Smooth muscle cell (in vitro differentiated cells): ENCODE measurements around the gene MITD1. TPM values are rescaled to one million over a fixed set of nuclear protein-coding genes. Genes with fewer than 3 reads are reported as not detected.

Experiments used
- DNase-seq: peaks from one replicate; lab custom pipeline; 2025; ENCODE audit not compliant: unreplicated experiment; lab: John Stamatoyannopoulos, UW
- H2AFZ ChIP-seq: fragments of 200-600 bp; sonication (generic); 2 replicates; pipeline ENCODE4 v1.6.0; 2016; ENCODE audit warnings: antibody characterized with exemption, low read depth, mild to moderate bottlenecking
- H3F3A ChIP-seq: fragments of 200-600 bp; sonication (generic); 2 replicates; pipeline ENCODE4 v1.6.0; 2017; ENCODE audit warnings: antibody characterized with exemption, low read depth
- H3K27ac ChIP-seq: fragments of 200-600 bp; sonication (generic); 2 replicates; pipeline ENCODE4 v1.5.1; 2016; ENCODE audit warnings: low read depth, mild to moderate bottlenecking
- H3K27me3 ChIP-seq: fragments of 200-600 bp; sonication (generic); 2 replicates; pipeline ENCODE4 v1.6.1; 2016; ENCODE audit warnings: low read depth, mild to moderate bottlenecking
- H3K36me3 ChIP-seq: fragments of 200-600 bp; sonication (generic); 2 replicates; pipeline ENCODE4 v1.5.1; 2016; ENCODE audit warnings: low read depth
- H3K4me1 ChIP-seq: fragments of 200-600 bp; sonication (generic); 2 replicates; pipeline ENCODE4 v1.5.1; 2016; ENCODE audit warnings: low read depth
- H3K4me2 ChIP-seq: fragments of 200-600 bp; sonication (generic); 2 replicates; pipeline ENCODE4 v1.6.0; 2016; ENCODE audit warnings: mild to moderate bottlenecking
- H3K4me3 ChIP-seq: fragments of 200-600 bp; sonication (generic); 2 replicates; pipeline ENCODE4 v1.5.1; 2016; ENCODE audit warnings: mild to moderate bottlenecking
- H3K79me2 ChIP-seq: fragments of 200-600 bp; sonication (generic); 2 replicates; pipeline ENCODE4 v1.6.0; 2016; ENCODE audit warnings: low read depth, mild to moderate bottlenecking
- H3K9ac ChIP-seq: fragments of 200-600 bp; sonication (generic); 2 replicates; pipeline ENCODE4 v1.6.0; 2016; ENCODE audit warnings: low read depth
- H3K9me3 ChIP-seq: fragments of 200-600 bp; sonication (generic); replicated peaks from 2 replicates; pipeline ENCODE4 v1.5.1; 2016; ENCODE audit warnings: low read depth
- H4K20me1 ChIP-seq: fragments of 200-600 bp; sonication (generic); 2 replicates; pipeline ENCODE4 v1.6.0; 2016; ENCODE audit warnings: low read depth
- WGBS: methylation state at CpG from one replicate; pipeline ENCODE4 v1.1.7; 2016; ENCODE audit warnings: low lambda C conversion rate; 5-methylcytosine and 5-hydroxymethylcytosine counted together
- polyA plus RNA-seq: library from polyadenylated mRNA; unstranded; fragments of >200 nt; fragmentation: Nextera tagmentation; extraction: Ambion mirVana; gene quantifications from 2 replicates; pipeline ENCODE4 v1.2.1, GENCODE V29; 2016
- total RNA-seq: library from RNA; depleted of rRNA; stranded (reverse); fragments of >200 nt; gene quantifications from 2 replicates; pipeline ENCODE4 v1.2.3, GENCODE V29; 2014
- TF ChIP-seq, protein P1 (sequence below): fragments of 200-600 bp; sonication (generic); IDR thresholded peaks from 2 replicates; pipeline ENCODE4 v1.5.1; 2017; ENCODE audit warnings: borderline replicate concordance, mild to moderate bottlenecking, antibody characterized with exemption; ENCODE audit not compliant: insufficient read depth, poor library complexity, severe bottlenecking

Gene MITD1
- total and polyA plus RNA-seq, 2 experiments from 2014 or later: 31.5 to 60.2 TPM

DNA sequence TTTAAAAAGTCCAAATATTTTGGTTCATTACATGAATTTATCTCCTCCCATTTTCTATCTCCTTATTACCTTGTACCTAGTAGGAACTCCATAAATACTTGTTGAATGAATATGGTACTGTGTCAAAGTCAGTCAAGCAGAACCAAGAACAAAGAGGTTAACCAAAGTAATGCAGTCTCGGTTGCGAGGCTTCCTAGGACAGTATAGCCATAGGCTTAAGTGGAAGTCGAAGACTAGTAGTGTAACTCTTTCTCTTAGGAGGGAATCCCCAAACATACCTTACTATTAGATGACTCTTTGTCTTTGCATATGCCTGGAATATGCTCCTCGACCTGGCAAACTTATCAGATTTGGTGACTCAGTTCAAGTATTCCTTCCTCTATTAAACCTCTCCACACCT lies 21.3 kb downstream of the MITD1 start:
- Histone ChIP-seq H3K4me1 (peaks cover 5% of the 10 kb centered on the region), H3F3A (no peaks in the 10 kb centered on the region), H3K79me2 (no peaks in the 10 kb centered on the region), H3K9me3 (no peaks in the 10 kb centered on the region), H3K27ac (no peak overlapping the region), H3K4me3 (no peak overlapping the region), H3K4me2 (no peak overlapping the region), H2AFZ (no peak overlapping the region), H3K9ac (no peak overlapping the region), H3K36me3 (no peaks in the 10 kb centered on the region), H4K20me1 (no peaks in the 10 kb centered on the region), H3K27me3 (no peaks in the 10 kb centered on the region)
- TF ChIP-seq, protein P1, sequence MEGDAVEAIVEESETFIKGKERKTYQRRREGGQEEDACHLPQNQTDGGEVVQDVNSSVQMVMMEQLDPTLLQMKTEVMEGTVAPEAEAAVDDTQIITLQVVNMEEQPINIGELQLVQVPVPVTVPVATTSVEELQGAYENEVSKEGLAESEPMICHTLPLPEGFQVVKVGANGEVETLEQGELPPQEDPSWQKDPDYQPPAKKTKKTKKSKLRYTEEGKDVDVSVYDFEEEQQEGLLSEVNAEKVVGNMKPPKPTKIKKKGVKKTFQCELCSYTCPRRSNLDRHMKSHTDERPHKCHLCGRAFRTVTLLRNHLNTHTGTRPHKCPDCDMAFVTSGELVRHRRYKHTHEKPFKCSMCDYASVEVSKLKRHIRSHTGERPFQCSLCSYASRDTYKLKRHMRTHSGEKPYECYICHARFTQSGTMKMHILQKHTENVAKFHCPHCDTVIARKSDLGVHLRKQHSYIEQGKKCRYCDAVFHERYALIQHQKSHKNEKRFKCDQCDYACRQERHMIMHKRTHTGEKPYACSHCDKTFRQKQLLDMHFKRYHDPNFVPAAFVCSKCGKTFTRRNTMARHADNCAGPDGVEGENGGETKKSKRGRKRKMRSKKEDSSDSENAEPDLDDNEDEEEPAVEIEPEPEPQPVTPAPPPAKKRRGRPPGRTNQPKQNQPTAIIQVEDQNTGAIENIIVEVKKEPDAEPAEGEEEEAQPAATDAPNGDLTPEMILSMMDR: no peak
- DNase-seq: no peak
- WGBS: 87% methylated on average over 4 of the region's 4 CpGs

DNA sequence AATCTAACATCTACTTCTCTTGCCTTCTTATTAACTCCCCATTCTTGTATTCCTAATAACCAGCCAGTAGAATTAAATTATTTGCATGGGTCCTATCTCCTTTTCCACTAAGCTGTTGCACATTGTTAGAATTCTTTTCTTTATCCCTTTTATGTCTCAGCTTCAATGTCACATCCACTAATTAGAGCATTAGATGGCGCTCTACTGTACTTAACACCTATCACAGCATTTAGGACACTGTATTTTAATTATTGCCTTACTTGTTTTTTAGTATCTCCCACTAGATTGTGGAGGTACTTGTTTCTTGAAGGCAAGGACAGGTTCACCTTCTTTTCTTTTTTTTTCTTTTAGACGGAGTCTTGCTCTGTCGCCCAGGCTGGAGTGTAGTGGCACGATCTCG lies 22.3 kb downstream of the MITD1 start:
- Histone ChIP-seq H3K79me2 (no peaks in the 10 kb centered on the region), H3K36me3 (no peaks in the 10 kb centered on the region), H3K4me2 (no peak overlapping the region), H2AFZ (no peak overlapping the region), H3K4me1 (peaks cover 10% of the 10 kb centered on the region), H3K4me3 (no peak overlapping the region), H3K9ac (no peak overlapping the region), H3K27me3 (no peaks in the 10 kb centered on the region), H3K27ac (no peak overlapping the region), H4K20me1 (no peaks in the 10 kb centered on the region), H3F3A (no peaks in the 10 kb centered on the region), H3K9me3 (no peaks in the 10 kb centered on the region)
- no peak for DNase-seq
- TF ChIP-seq, protein P1: no peak
- WGBS: 87% methylated on average over 5 of the region's 5 CpGs

GRCh38 chr2:99156891-99157290 lies 24.0 kb downstream of the MITD1 start:
- Histone ChIP-seq H3F3A (no peaks in the 10 kb centered on the region), H4K20me1 (no peaks in the 10 kb centered on the region), H3K4me2 (no peak overlapping the region), H3K9ac (no peak overlapping the region), H3K79me2 (no peaks in the 10 kb centered on the region), H3K27ac (no peak overlapping the region), H3K36me3 (no peaks in the 10 kb centered on the region), H3K4me1 (peaks cover 10% of the 10 kb centered on the region), H2AFZ (no peak overlapping the region), H3K27me3 (no peaks in the 10 kb centered on the region), H3K4me3 (no peak overlapping the region), H3K9me3 (no peaks in the 10 kb centered on the region)
- 85% methylated on average over 1 of the region's 1 CpG for WGBS
- TF ChIP-seq, protein P1: no peak
- DNase-seq: no peak
